Effector memory CD4-positive, alpha-beta T cell (primary cell): ENCODE data around the gene SIAE.
A peak's percentile ranks its signal among the peaks of the same experiment; 100 is the strongest.

Experiments
- DNase-seq, 3 donors: peaks; one replicate each; pipeline ENCODE4 v3.0.0-alpha.2; 2020
- H3K27ac ChIP-seq: 2 replicates; pipeline ENCODE4 v1.7.0; 2013; ENCODE audit warnings: mild to moderate bottlenecking, low read length, moderate library complexity; ENCODE audit not compliant: insufficient read depth, poor library complexity, severe bottlenecking
- H3K27me3 ChIP-seq: replicated peaks from 2 replicates; pipeline ENCODE4 v1.7.0; 2013; ENCODE audit warnings: mild to moderate bottlenecking, low read length; ENCODE audit not compliant: insufficient read depth, control insufficient read depth, poor library complexity, severe bottlenecking
- H3K36me3 ChIP-seq: 2 replicates; pipeline ENCODE4 v1.7.0; 2013; ENCODE audit warnings: mild to moderate bottlenecking, low read length, moderate library complexity; ENCODE audit not compliant: control insufficient read depth, insufficient read depth
- H3K4me1 ChIP-seq: 2 replicates; pipeline ENCODE4 v1.7.0; 2013; ENCODE audit warnings: low read length, mild to moderate bottlenecking; ENCODE audit not compliant: control insufficient read depth, insufficient read depth, poor library complexity, severe bottlenecking
- H3K4me3 ChIP-seq: 2 replicates; pipeline ENCODE4 v1.7.0; 2013; ENCODE audit warnings: low read length, low read depth, mild to moderate bottlenecking; ENCODE audit not compliant: insufficient read depth, poor library complexity, severe bottlenecking
- H3K9me3 ChIP-seq: 2 replicates; pipeline ENCODE4 v1.7.0; 2013; ENCODE audit warnings: mild to moderate bottlenecking, low read length, moderate library complexity; ENCODE audit not compliant: control insufficient read depth

Gene SIAE

GRCh38 chr11:124648610-124649009, 24.9 kb downstream of the SIAE start:
- Histone ChIP-seq H3K4me3 (no peak overlapping the region), H3K9me3 (no peaks in the 10 kb centered on the region), H3K4me1 (peaks cover 4% of the 10 kb centered on the region), H3K27me3 (no peaks in the 10 kb centered on the region), H3K36me3 (no peaks in the 10 kb centered on the region), H3K27ac (no peak overlapping the region)
- DNase-seq = no peak

- Histone ChIP-seq H3K9me3 (no peaks in the 10 kb centered on the region), H3K4me3 (no peak overlapping the region), H3K36me3 (no peaks in the 10 kb centered on the region), H3K4me1 (peaks cover 4% of the 10 kb centered on the region), H3K27ac (no peak overlapping the region), H3K27me3 (no peaks in the 10 kb centered on the region)
- DNase-seq = no peak
Observed at GRCh38 chr11:124646148-124646547, 27.4 kb downstream of the SIAE start.

GRCh38 chr11:124644426-124645280, 28.9 kb downstream of the SIAE start:
- Histone ChIP-seq H3K27ac (no peak overlapping the region), H3K36me3 (no peaks in the 10 kb centered on the region), H3K27me3 (no peaks in the 10 kb centered on the region), H3K9me3 (no peaks in the 10 kb centered on the region), H3K4me1 (peaks cover 4% of the 10 kb centered on the region), H3K4me3 (no peak overlapping the region)
- peak in 1 of 3 donors; percentile 1 for DNase-seq

- H3K9me3 ChIP-seq = no peaks in the 10 kb centered on the region
Observed at GRCh38 chr11:124643605-124644425, 29.7 kb downstream of the SIAE start.

GRCh38 chr11:124643042-124643604, 30.4 kb downstream of the SIAE start:
- Histone ChIP-seq H3K4me3 (no peak overlapping the region), H3K36me3 (peaks cover 6% of the 10 kb centered on the region), H3K27ac (no peak overlapping the region), H3K4me1 (peaks cover 4% of the 10 kb centered on the region), H3K27me3 (no peaks in the 10 kb centered on the region), H3K9me3 (no peaks in the 10 kb centered on the region)
- DNase-seq = no peak

More at GRCh38 chr11:124643605-124644425, 29.7 kb downstream of the SIAE start:
- H3K27me3 ChIP-seq = no peaks in the 10 kb centered on the region
- peaks cover 4% of the 10 kb centered on the region for H3K4me1 ChIP-seq
- no peak for DNase-seq
- no peak overlapping the region for H3K27ac ChIP-seq
- no peaks in the 10 kb centered on the region for H3K36me3 ChIP-seq
- H3K4me3 ChIP-seq = no peak overlapping the region

- Histone ChIP-seq H3K4me1 (peaks cover 4% of the 10 kb centered on the region), H3K36me3 (peaks cover 11% of the 10 kb centered on the region), H3K4me3 (no peak overlapping the region), H3K27me3 (no peaks in the 10 kb centered on the region), H3K9me3 (no peaks in the 10 kb centered on the region), H3K27ac (no peak overlapping the region)
- no peak for DNase-seq
Observed at GRCh38 chr11:124642628-124643027, 30.9 kb downstream of the SIAE start.

GRCh38 chr11:124640666-124641065, 32.9 kb downstream of the SIAE start:
- Histone ChIP-seq H3K4me1 (peaks cover 4% of the 10 kb centered on the region), H3K27me3 (no peaks in the 10 kb centered on the region), H3K4me3 (no peak overlapping the region), H3K36me3 (peaks cover 21% of the 10 kb centered on the region), H3K27ac (no peak overlapping the region), H3K9me3 (no peaks in the 10 kb centered on the region)
- DNase-seq = no peak

- no peaks in the 10 kb centered on the region for H3K9me3 ChIP-seq
- H3K27me3 ChIP-seq = no peaks in the 10 kb centered on the region
- no peaks in the 10 kb centered on the region for H3K4me1 ChIP-seq
- no peak for DNase-seq
- H3K27ac ChIP-seq = no peak overlapping the region
- no peak overlapping the region for H3K4me3 ChIP-seq
- peaks cover 21% of the 10 kb centered on the region for H3K36me3 ChIP-seq
Observed at GRCh38 chr11:124639186-124639585, 34.4 kb downstream of the SIAE start.

GRCh38 chr11:124638500-124638899, 35.0 kb downstream of the SIAE start:
- Histone ChIP-seq H3K36me3 (peaks cover 25% of the 10 kb centered on the region), H3K9me3 (no peaks in the 10 kb centered on the region), H3K27ac (no peak overlapping the region)

GRCh38 chr11:124635932-124636331, 37.6 kb downstream of the SIAE start:
- no peak overlapping the region for H3K27ac ChIP-seq
- peaks cover 49% of the 10 kb centered on the region for H3K36me3 ChIP-seq
- no peak overlapping the region for H3K4me3 ChIP-seq
- H3K9me3 ChIP-seq = no peaks in the 10 kb centered on the region
- DNase-seq = no peak
- no peaks in the 10 kb centered on the region for H3K27me3 ChIP-seq
- no peaks in the 10 kb centered on the region for H3K4me1 ChIP-seq

More at GRCh38 chr11:124638500-124638899, 35.0 kb downstream of the SIAE start:
- Histone ChIP-seq H3K4me3 (no peak overlapping the region), H3K27me3 (no peaks in the 10 kb centered on the region), H3K4me1 (no peaks in the 10 kb centered on the region)
- no peak for DNase-seq
